ENCODE data around the gene TMEM107.
A peak's percentile ranks its signal among the peaks of the same experiment; 100 is the strongest.

TMEM107 gene

DNA sequence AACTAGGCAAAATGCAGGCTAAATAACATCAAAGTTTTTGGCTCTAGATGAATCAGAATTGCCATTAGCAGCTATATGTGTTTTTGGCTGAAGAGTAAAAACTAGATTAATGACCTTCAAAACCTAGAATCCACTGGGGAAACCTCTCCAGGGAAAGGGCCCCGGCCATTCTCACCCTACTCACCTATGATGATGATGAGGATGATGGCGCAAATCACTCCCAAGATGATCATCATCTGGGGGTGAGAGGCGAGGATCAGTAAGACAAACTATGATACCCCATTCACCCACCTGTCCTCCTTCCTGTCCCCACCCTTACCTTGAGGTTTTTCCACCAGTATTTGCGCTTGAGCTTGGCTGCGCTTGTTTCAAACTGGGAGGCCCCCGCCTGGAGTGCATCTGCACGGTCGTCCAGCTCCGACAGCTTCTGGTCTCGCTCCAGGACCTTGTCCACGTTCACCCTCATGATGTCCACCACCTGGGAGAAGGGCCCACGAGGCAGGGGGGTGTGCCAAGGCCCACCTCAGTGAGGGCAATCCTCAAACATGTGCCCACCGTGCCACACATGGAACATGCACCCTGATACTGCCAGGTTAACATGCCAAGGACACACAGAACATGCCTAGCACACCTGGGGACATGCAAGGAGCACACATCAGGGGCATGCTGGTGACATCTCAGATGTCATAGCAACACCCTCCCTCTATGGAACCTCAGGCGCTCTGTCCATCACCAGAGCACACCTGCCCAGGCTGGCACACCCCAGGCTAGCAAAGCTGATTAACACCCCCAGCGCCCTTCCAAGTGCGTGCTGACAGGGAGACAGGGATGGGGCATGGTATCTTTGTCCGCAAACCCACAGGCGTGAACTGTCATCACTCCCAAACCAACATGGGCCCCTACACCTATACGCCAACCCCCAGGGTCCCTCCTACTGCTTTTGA, 14.6 kb downstream of the TMEM107 start:
- DNase-seq = no peak

DNA sequence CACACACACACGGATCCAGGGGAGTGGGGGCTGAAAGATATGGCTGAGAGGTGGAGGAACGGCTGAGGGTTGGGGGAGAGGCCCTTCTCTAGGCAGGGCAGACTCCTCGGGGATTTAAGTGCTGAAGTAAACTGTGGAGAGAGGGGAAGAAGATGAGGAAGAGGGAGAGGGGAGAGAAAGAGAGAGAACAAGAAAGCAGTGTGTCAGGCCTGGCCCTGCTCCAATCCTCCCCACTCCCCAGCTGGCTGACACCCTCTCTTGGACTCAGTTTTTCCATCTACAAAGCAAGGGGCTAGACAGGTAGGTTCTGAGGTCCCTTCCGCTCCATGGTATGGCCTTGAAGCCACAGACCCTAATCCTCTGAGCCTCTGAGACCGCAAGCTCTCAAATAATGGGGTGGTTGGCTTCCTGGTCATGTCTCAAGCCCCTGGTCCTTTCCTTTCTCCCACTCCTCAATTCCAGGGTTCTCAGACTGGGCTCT, 15.4 kb downstream of the TMEM107 start:
- no peak for DNase-seq

DNA sequence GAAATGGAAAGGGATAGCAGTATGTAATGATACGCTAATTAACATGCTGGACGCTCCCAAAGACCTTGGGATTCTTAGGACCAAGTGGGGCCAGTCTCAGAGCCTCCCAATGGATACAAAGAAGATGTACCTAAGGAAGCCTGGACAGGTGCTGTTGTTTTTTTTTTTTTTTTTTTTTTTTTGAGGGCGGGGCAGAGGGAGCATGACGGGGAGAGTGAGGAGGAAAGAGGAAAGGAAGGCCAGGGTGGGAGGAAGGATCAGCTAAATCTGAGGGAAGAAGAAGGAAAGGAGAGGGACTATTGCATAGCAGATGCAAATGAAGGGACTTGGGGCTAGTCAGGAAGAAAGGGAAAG, 16.0 kb downstream of the TMEM107 start:
- no peak for DNase-seq

DNA sequence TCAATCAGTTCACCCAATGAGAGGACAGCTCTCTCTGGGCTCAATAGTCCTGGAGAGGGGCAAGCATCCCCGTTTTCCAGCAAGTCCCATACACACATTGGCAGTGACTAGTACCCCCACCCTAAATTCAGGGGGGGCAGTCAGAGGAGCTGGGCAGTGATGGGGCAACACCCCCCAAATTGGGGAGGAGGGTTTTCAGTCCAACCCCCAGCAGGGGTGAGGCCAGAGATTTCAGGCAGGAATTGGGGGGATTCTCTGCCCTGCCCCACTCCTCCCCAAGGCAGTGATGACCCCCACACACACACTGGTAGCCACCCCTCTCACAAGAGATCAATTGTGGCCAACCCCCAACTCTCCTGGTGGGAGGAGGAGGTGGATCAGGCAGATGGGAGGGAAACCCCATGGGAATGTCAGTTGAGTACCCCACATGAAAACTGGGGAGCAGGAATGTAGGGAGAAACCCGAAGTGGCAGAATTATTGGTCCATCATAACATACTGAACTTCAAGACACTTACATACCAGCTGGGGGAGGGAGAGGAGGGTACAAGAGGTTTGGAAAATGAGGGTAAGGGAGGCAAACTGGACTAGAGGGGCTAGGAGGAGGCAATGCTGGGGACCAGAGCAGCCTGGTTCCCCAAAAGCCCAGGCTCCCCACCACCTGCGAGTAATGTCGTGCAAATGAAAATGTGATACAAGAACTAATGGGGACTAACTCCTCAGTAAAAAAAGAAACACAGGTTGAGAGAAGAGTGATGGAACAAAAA, 16.5 kb downstream of the TMEM107 start:
- no peak for DNase-seq

DNA sequence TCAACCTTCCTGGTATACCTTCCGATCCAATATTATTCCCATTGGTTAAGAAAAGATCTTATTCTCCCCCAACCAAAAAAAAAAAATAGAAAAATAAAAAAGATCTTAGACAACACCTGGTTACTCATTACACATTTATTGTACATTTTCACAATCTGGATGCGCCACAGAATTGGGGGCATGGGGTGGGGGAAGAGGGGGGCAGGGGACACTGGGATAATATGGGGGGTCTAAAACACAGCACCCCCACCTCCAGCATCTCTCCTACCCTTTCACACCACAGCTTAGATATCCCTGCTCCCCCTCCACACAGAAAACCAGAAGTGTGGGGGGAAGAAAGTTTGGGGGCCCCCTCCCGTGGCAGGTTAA, 17.2 kb downstream of the TMEM107 start:
- DNase-seq = no peak

DNA sequence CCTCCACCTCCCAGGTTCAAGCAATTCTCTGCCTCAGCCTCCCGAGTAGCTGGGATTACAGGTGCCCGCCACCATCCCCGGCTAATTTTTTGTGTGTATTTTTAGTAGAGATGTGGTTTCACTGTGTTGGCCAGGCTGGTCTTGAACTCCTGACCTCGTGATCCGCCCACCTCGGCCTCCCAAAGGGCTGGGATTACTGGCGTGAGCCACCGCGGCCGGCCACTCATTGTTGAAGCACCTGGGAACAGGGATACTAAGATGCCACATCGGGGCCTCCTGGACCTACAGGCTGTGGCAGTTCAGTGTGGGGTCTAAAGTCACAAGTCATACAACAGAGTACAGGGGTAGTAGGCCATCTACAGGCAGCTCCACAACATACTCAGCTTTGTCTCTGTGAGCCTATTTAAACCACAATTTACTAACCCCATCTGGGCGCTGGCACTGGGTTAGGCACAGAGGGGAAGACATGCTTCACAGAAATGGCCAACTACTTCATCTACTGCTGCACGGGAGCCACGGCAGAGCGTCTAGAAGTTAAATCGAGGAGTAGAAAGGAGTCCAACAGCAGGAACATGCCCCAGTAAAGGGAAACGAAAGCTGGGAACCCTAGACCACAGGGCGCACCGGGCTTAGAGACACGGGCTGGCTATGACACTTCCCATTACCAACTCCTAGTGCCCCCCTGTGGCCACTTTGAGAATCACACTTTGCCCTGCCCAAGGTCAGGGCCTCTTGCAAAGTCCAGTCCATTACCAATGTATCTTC, 17.7 kb downstream of the TMEM107 start:
- peak; percentile 74 for DNase-seq

DNA sequence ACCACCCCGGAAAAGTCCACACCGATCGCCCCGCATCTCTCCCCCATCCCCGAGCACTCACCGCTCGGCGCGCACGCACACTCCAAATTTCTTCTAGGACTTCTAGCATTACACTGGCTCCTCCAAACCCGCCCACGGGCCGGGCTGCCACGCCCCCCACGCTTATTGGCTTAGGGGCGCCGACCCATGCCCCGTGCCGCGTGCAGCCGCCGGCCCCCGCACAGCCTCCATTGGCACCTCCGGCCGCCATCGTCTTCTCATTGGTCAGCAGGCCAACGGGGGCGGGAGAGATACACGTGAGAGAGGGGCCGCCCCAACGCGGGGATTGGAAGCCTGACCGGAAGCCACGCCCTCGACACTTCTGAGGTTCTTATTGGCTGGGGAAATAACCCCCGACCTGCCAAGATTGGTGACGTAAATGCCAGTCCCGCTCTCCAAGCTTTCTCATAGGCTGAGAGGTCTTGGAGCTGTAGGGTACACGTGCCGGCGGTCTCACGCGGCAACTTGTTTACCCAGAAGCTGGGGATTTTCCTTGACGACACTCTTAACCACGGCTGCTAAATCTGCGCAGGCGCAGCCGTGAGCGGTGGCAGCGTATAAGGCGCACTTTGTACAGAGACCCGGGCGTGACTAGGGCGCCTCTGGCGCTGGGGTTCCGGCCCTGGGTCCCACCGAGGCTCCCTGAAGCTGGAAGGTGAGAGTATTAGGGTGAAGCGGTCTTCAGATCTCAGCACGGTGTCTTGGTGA, 19.8 kb downstream of the TMEM107 start:
- peak; percentile 100 for DNase-seq

DNA sequence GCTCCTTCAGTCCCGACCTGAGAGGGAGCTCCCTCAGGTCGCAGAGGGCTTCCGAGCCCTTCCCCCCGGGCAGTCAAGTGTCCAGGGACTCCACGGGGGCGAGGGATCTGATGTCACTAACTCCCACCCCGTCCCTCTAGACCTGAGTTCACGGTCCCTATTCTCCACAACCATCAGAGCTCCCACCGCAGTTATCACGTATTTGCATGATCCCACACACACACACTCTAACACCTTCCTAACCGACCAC, 20.3 kb downstream of the TMEM107 start:
- no peak for DNase-seq

DNA sequence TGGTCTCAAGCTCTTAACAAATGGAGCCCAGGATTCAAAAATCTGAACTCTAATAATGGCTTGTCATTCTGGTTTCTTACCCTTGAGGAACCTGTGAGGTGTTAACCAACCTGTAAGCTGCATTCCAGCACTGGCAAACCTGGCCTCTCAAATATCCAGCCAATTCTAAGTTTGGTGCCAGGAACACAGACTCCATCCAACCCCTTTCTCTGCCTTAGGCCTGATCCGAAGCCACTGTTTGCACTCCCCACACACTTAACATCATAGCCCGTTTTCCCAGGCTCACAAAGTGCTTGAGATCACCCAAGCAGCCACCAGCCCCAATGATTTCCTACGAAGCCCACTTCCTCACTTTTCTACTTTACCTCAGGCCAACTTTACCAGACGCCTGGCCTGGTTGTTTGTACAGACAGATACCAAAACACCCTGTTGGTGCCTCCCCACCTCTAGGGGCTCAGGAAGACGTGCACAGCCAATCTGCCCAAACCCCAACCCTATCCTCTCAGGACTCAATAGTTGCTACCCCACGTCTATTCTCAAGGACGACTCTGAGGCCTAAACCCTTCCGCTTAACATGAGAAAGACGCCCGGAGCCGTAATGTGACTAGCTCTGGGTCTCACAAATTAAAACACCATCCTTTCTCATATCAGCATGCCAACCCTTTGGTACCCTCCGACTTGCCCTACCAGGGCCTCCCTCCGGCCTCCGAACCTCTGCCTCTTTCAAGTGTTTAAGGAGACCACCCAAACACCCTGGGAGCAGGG, 20.8 kb downstream of the TMEM107 start:
- no peak for DNase-seq

DNA sequence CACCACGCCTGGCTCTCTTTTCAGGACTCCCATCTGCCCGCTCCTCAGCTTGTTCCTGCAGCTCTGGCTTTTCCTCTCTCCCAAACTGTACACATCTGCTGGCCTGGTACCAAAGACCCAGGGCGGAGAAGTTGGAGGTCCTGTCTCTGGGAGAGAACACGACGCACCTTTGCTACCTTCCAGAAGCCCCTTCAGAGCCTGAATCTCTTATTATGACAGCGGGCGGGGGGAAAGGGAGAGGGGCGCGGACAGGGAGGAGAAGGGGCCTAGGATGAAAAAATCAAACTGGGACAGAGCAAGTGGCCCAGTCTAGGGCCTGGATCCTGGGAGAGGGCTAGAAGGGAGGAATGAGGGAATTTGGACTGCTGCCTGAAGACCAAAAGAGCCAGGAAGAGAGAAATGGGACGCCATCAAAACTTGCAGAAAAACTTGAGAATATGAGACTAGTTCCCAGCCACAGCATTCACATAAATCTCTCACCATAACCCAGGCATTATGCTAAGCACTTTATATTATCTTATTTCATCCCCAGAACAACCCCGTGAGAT, 21.5 kb downstream of the TMEM107 start:
- no peak for DNase-seq

DNA sequence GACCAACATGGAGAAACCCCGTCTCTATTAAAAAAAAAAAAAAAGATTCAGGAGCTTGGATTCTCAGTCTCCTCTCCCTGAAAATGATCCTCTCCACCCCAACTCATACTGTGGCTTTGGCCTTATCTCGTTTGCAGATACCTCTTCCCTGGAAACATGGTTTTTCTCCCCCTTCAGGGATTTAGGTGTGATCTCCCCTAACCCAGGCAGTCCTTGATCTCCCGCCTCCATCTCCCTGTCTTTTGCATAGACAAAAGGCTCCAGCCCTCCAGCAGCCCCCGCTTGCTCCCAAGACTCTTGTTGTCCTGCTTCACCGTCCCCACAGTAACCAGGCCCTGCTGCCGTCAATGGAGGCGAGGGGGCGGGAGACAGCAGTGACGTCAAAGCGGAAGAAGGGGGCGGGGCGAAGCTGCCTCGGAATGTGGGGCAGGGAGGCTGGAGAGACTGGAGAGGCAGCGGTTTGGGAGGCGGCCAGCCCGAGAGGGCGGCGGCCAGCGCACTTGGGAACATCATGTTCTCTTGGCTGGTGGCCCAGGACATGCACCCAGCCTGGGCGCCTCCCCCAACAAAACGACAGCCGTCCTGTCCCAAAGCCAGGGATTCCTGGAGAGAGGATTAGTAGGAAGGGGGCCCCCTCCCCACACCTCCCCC, 22.1 kb downstream of the TMEM107 start:
- peak; percentile 88 for DNase-seq

DNA sequence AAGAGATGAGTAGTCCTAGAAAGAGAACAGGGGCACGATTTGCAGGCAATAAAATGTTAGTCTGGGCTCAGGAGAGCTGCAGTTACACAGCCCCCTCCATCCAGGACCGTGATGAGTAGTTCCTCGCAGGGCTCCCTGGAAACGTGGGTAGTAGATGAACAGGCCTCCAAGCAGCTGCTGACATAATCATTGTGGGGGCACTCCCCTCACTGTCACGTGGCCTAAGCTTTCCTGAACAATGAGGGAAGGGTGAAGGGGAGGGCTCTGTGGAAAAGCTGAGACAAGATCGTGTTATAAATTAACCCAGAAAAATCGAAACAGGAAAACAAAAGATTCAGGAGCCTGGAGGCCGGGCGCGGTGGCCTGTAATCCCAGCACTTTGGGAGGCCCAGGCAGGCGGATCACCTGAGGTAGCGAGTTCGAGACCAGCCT, 22.6 kb downstream of the TMEM107 start:
- DNase-seq = no peak

DNA sequence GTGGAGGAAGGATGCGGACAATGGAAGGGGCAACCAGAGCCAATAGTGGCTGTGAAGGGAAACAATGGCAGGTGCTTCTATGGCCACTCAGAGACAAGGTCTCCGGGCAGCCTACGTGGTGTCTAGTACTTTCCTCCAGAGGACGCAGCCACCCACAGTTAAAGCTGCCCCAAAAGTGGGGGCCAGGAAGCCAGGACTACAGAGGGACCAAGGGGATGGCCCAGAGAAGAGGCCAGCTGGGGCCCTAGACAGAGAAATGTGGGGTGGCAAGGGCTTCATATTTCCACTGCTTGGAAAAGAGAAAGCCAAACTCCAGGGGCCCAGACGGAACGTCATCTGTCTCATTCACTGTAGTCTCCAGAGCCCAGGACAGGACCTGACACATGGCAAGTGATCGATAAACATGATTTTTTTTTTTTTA, 23.1 kb downstream of the TMEM107 start:
- no peak for DNase-seq

DNA sequence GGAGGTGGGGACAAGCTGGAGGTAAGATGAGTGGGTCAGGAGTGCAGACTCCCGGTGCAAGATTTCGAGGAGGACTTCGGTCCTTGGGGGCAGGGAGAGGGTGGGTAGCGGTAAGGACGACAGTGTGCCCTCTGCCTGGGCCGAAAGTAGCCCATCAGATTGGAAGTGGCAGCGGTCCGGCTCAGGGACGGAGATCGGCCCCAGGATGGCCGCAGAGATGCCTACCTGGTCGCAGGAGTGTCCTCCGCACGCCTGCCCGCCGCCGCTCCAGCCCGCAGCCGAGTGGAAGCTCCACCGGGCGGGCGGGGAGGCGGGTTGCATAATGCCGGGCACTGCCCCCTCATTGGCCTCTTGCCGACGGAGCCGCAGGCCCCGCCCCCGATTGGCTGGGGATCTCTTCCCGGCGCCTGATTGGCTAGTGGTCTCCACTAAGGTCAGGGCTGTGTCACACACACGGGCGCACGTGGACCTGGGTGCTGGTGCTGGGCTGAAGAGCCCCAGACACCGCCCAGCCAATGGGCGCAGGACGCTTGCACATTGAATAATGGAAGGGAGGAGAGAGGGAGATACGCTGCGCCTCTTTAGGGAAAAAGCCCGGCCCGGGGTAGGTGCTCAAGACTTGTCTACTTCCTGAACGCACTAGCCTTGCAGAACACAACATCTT, 23.9 kb downstream of the TMEM107 start, which contains the start of gene PER1:
PER1 (minus strand) TSS at position 293 of the 664 bp plus-strand sequence. CDS start 1,698 bp downstream, outside the sequence.
- peak; percentile 94 for DNase-seq

DNA sequence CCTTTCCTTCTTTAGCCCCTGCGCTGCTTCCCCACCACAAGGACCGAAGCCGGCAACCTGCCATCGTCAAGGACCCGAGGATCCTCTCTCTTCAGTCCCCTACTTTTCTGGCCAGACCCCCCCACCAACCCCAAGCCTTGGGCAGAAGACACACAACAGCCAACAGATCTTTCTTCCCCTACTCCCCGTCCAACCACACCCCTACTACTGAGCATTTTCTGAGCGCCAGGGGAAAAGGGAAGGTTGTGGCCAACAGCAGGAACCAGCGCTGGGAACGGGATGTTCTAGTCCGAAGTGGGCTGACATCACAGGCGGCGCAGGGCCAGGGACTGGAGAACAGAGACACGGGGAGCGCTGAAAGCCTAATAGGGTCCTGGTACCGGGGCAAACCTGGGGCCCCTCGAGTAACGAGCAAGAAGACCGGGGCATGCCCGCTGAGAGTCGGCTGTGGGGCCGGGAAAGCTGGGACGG, 24.5 kb downstream of the TMEM107 start:
- DNase-seq = no peak

DNA sequence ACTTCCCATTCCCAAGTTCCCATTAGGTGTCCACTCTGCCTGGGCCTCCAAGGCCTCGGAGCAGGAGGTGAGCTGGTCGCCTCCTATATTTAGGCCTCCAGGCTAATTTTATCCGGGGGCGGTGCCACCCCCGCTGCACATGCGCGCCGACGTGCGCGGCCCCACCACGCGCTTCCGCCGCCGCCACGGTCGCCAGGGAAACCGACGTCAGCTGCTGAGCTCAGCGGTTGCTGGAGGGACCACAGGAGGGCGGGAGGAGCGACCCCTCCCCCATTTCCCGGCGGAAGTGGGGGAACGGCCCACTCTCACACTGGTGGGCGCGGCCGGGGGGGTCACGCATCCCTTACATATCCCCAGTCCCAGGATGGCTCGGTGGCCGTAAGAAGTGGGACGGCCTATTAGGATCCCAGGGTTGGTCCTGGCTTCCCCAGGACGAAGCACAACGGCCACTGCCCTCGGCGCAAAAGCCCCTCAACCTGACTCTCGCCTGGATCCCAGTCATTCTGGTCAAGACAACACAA, 25.0 kb downstream of the TMEM107 start:
- peak; percentile 83 for DNase-seq

DNA sequence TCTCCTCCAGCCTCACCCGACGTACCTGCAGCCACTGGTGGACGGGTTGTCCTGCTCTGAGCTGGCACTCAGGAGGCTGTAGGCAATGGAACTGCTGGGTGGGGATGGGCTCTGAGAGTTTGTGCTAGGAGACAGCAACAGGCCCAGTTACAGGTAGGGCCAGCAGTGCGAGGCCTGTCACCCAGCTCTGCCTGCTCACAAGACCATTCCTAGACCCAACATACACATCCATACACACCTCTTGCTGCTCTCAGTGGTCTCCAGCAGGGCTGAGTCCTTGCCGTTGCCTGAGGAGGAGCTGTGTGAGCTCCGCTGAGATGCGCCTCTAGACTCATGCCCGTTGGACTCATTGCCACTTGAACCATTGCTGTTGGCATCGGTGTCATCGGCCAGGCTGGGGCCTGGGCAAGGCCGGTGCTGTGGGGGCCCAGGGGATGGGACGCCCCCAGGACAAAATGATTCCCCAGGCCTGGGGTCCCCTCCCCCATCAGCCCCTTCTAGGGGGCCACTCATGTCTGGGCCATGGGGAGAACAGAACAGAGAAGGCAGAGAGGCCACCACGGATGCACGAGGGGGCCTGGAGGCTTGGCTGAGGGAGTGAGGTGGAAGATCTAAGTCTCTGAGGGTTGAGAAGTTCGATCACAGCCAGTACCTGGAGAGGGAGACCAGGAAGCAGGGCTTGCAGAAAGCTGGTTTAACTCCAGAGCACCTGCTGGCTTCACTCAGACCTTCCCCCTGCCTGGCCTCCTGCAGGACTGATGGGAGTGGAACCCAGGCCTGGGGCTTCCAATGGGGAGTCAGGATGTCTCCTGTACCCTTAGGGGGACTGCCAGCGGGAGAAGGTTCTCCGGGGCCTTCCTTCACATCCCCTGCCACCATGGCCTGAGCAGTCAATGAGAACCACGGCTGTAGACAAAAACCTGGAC, 25.7 kb downstream of the TMEM107 start:
- DNase-seq = no peak

DNA sequence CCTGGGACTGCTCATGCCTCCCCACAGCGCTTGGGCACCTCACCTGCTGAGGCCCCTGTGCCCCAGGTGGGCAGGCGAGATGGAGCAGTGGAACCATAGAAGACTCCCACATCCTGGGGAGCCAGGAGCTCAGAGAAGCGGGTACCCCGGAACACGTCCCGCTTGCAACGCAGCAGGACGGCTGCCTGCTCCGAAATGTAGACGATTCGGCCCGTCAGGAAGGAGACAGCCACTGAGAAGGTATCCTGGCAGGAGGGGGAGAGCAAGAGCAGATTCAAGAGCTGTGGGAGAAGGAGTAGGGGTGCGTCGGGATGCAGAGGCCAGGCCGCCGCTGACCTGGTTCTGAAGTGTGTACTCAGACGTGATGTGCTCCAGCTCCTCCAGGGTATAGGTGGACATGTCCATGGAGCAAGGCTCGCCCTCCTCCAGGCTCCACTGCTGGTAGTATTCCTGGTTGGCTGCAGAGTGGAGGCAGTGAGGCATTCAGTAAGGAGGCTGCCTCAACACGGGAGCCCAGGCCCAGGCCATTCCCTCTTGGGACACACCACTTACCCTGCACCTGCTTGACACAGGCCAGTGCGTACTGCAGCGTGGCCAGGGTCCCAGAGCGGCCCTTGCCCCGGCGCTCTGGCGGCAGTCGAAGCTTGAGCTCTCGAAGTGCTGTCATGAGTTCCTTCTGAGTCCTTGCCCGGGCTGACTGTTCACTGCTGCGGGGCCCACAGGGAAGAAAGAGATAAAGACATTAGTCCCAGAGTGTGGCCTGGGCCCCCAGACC, 26.6 kb downstream of the TMEM107 start:
- no peak for DNase-seq
